GM18870 (cell line): ENCODE data around the gene CYP4F22.
A peak's percentile ranks its signal among the peaks of the same experiment; 100 is the strongest.
"Not testable (repeated sequence)": the region's sequence is repeated elsewhere in the genome, so short reads cannot be mapped to it uniquely, and the experiment has no call there.

ENCODE experiments used
- ATAC-seq: cut with Tn5 transposase; IDR thresholded peaks from one replicate; pipeline ENCODE4 v1.9.1; 2021; ENCODE audit warnings: moderate library complexity; ENCODE audit not compliant: unreplicated experiment

Gene CYP4F22

GRCh38 chr19:15508035-15508710, at the start of gene CYP4F22:
TSS of gene CYP4F22 (plus strand) at chr19:15508525. CDS start at chr19:15525337, 16,812 bp downstream.
- ATAC-seq = no peak

- ATAC-seq = no peak
Observed at GRCh38 chr19:15461694-15462093, 46.6 kb upstream of the CYP4F22 start.

- no peak for ATAC-seq
Observed at GRCh38 chr19:15463861-15464371, 44.4 kb upstream of the CYP4F22 start.

GRCh38 chr19:15464394-15465385, 43.6 kb upstream of the CYP4F22 start, which contains the start of gene RASAL3:
TSS of gene RASAL3 (minus strand) at chr19:15464544. CDS start at chr19:15464358, 186 bp downstream.
- no peak for ATAC-seq

- ATAC-seq = peak; percentile 66
Observed at GRCh38 chr19:15466851-15467733, 41.2 kb upstream of the CYP4F22 start.

GRCh38 chr19:15467734-15468214, 40.6 kb upstream of the CYP4F22 start:
- ATAC-seq = no peak

GRCh38 chr19:15468675-15469512, 39.4 kb upstream of the CYP4F22 start:
- no peak for ATAC-seq

- ATAC-seq = no peak
Observed at GRCh38 chr19:15469513-15470297, 38.6 kb upstream of the CYP4F22 start.

GRCh38 chr19:15471639-15472101, 36.7 kb upstream of the CYP4F22 start:
- ATAC-seq = no peak

- not testable (repeated sequence) for ATAC-seq
Observed at GRCh38 chr19:15473821-15474220, 34.5 kb upstream of the CYP4F22 start.

- ATAC-seq = no peak
Observed at GRCh38 chr19:15475169-15475568, 33.2 kb upstream of the CYP4F22 start.

GRCh38 chr19:15475611-15476010, 32.7 kb upstream of the CYP4F22 start:
- no peak for ATAC-seq

- ATAC-seq = no peak
Observed at GRCh38 chr19:15476325-15476724, 32.0 kb upstream of the CYP4F22 start.

GRCh38 chr19:15479391-15480345, 28.7 kb upstream of the CYP4F22 start, which contains the start of gene PGLYRP2:
TSS of gene PGLYRP2 (minus strand) at chr19:15479501. CDS start at chr19:15479371, 130 bp downstream.
- no peak for ATAC-seq

- ATAC-seq = not testable (repeated sequence)
Observed at GRCh38 chr19:15480996-15481395, 27.3 kb upstream of the CYP4F22 start.

- ATAC-seq = not testable (repeated sequence)
Observed at GRCh38 chr19:15485768-15486167, 22.6 kb upstream of the CYP4F22 start.

- no peak for ATAC-seq
Observed at GRCh38 chr19:15487038-15487437, 21.3 kb upstream of the CYP4F22 start.
